DMS53 (cell line): ENCODE measurements around the gene RRAGA.
A peak's percentile ranks its signal among the peaks of the same experiment; 100 is the strongest.
"Not testable (repeated sequence)": the region's sequence is repeated elsewhere in the genome, so short reads cannot be mapped to it uniquely, and the experiment has no call there.

ENCODE experiments used
- DNase-seq: peaks from one replicate; lab custom pipeline; 2025; lab: John Stamatoyannopoulos, UW

RRAGA gene, protein sequence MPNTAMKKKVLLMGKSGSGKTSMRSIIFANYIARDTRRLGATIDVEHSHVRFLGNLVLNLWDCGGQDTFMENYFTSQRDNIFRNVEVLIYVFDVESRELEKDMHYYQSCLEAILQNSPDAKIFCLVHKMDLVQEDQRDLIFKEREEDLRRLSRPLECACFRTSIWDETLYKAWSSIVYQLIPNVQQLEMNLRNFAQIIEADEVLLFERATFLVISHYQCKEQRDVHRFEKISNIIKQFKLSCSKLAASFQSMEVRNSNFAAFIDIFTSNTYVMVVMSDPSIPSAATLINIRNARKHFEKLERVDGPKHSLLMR

DNA sequence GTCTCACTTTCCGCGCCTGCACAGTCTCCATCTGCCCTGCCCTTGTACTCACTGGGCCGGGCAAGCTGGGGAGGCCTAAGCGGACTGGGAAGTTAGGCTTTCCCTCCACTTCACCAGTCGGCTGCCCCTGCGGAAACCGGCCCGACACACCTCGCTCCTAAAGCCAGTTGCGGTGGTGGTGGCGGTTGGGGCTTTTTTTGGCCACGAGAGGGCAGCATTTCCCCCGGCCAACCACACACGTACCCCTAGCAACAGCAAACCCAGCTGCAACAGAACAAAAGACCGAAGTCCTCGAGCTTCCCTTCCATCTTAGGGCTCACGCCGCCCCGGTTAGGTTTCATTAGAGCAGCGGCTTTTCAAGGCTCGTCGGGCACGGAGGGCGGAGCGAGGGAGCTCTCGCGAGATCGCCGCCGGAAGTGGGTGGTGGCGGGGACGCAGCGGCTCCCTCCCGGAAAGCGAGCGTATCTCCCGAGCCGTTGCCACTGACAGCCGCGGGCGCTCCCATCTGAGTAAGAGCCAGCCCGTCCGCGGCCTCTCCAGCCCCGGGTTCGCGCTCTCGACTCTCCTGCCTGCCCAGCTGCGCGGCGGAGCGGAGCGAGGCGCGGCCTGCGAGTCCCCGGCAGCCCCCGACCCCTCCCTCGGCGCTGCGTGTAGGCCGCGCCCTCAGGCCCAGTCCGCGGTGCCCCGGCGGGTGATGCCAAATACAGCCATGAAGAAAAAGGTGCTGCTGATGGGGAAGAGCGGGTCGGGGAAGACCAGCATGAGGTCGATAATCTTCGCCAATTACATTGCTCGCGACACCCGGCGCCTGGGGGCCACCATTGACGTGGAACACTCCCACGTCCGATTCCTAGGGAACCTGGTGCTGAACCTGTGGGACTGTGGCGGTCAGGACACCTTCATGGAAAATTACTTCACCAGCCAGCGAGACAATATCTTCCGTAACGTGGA, at the start of gene RRAGA:
RRAGA (plus strand) TSS at position 462 of the 951 bp plus-strand sequence; CDS start at position 695, 233 bp downstream.
- peak; percentile 97 for DNase-seq

DNA sequence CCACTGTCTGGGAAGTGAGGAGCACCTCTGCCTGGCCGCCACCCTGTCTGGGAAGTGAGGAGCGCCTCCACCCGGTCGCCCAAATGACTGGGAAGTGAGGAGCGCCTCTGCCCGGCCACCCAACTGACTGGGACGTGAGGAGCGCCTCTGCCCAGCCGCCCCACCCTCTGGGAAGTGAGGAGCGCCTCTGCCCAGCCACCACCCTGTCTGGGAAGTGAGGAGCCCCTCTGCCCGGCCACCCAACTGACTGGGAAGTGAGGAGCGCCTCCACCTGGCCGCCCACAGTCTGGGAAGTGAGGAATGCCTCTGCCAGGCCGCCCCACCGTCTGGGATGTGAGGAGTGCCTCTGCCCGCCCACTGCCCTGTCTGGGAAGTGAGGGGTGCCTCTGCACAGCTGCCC, 49.1 kb upstream of the RRAGA start:
- no peak for DNase-seq

DNA sequence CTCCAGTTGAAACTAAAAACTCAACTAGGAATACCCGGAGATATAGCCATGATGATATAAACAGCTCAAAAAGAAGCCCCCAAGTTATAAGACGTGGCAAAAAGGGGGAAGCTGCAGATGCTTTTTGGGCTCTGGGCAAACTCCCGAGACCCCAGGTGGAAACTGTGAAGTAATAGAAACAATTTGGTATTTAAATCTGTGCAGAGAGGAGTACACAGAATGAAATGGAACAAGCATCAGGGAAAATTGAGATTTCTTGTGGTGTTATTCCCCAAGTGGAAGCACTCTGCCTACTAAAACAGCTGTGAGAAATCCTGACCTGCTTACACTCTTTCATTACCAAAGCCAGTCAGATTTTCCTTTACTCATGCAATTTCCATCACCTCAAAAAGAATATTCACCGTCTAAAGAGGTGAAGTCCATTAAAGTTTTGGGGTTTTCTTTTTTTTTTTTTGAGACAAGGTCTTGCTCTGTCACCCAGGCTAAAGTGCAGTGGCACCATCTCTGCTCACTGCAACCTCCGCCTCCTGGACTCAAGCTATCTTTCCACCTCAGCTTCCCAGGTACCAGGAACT, 39.7 kb upstream of the RRAGA start:
- DNase-seq = no peak

DNA sequence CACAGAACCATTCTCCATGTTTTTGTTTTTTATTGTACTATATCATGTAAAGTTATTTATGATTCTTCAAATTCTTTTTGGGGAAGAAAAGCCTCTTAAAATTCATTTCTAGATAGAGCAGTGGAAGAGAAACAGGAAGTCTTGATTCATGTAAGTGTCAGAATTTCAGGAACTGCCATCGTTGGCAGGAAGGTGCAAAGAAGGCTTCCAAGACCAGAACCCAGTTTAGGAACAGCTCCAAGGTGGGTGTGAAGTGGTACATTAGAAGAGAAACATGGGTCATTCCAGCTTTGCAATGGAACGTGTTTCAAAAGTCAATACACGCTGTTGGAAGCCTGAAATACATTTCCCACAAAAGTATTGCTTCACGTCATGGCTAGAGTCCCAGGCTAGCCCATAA, 31.0 kb upstream of the RRAGA start:
- DNase-seq = no peak

DNA sequence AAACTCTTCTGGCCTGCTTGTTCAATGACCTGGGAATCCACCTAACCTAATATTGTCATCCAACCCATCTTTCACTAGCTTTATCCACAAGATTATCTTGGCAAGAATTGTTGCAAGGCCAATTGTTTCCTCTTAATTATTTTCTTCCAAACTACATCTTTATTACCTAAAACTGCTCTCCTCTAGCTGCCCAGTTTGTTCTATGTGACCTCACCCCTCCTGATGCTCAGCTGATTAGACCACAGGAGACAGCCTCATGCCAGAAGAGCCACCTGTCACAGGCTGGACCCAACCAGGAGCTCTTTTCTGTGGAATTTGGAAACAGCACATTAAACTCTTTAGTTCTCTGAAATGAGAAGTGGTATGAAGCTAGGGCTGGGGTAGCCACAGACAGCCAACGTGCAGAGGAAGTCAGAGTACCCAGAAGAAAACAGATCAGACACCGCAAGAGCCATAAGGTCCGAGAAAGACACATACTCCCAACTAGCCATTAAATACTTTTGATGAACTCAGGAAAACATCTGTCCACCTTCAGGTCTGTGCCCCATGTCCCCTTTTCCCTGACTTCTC, 28.3 kb upstream of the RRAGA start:
- no peak for DNase-seq

DNA sequence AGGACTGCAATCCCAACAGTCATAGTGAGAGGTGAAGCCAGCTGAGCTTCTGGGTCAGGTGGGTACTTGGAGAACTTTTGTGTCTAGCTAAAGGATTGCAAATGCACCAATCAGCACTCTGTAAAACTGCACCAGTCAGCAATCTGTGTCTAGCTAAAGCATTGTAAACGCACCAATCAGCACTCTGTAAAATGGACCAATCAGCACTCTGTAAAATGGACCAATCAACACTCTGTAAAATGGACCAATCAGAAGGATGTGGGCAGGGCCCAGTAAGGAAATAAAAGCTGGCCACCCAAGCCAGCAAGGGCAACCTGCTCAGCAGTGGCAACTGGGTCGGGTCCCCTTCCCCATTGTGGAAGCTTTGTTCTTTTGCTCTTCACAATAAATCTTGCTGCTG, 27.6 kb upstream of the RRAGA start:
- DNase-seq = not testable (repeated sequence)

DNA sequence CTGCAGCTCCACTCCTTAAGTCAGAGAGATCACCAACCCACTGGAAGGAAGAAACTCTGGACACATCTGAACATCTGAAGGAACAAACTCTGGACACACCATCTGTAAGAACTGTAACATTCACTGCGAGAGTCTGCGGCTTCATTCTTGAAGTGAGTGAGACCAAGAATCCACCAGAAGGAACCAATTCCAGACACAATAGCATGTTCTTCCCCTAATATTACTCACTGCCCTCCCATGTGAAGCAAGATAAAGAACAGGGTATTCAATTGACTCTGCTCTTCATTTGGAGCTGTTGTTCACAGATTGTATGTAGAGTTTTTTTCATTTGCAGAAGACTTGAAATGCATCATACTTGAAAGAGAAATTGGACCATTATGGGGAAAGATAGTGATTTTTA, 27.0 kb upstream of the RRAGA start:
- no peak for DNase-seq

DNA sequence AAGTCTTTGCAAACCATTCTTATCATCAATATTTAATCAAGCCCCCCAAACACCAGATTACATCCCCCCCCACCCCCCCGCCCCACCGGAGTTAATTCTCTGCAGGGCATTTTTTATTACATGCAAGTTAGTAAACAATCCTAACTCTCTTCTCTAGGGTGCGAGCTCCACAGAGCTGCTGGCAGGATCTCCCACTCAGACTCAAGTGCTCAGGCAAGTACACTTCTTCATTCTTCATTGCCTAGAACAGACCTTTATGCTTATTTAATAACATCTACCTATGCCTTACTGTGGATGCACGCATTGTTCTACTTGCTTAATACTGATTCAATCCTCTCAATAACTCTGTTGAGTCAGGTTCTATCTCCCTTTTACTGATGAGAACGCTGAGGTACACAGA, 26.1 kb upstream of the RRAGA start:
- no peak for DNase-seq

DNA sequence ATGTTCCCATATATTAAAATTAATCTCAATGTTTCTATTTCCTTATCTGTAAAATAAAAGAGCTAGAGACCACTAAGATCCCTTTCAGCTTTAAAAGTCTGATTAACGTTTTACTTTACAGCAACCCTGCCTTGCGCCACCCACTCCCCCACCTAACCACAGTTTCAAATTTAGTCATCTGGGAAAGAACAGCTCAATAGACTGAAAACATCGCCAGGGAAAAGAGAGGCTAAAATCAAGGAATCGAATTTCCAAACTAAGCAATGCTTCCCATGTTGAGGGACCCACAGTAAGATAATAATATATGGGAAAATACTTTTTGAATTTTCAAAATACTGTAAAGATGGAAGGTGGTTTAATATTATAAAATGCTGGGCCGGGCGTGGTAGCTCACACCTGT, 22.9 kb upstream of the RRAGA start:
- DNase-seq = no peak

DNA sequence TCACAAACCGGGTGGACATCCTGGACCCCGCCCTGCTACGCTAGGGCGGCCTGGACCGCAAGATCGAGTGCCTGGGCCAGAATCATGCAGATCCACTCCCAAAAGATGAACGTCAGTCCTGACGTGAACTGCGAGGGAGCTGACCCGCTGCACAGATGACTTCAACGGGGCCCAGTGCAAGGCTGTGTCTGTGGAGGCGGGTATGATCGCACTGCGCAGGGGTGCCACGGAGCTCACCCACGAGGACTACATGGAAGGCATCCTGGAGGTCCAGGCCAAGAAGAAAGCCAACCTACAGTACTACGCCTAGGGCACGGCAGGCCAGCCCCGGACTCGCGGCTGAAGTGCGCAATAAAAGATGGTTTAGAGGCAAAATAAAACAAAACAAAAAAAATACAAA, 21.4 kb upstream of the RRAGA start:
- no peak for DNase-seq

DNA sequence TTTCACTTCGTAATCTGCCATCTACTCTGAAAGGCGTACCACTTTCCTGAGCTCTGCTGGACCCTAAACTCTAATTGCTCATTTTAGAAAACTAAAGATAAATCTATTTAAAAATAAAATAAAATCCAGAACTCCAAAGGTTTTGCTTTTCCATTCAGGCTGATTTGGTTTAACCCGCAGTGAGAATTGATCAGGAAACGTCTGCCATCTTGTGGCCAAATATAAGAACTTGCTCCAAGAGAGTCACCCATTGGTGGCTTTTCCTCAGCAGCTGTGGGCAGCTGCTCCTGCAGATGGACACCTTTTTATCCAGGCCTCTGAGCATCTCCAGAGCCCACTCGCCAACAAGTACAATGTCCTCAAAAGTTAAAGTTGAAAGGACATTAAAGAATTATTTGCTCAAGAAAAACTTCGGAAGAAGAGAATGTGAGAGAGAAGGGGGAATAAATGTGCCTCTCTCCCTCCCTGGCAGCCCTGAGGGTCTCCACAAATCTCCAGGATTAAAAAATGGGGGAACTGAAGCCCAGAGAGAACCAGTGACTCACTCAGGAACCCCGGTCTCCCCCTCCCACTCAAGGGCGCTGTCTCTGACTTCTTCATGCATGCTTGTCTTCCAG, 20.3 kb upstream of the RRAGA start:
- peak; percentile 77 for DNase-seq

DNA sequence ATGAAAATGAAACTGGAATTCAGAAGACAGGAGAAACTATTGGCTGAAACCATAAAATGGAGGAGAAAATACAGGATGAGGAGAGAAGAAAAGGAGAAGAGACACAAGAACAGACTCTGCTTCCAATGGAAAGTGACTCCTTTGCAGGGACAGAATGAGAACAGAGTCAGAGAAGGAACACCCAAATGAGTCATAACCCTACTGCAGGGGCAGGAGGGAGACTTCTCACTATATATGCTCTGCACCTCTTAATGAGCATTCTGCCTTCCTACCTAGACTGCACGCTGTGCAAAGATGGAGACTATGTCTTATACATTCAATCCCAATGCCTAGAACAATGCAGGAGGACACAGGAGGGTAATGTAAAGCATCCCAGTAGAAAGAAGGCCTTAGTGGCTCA, 18.3 kb upstream of the RRAGA start:
- no peak for DNase-seq

DNA sequence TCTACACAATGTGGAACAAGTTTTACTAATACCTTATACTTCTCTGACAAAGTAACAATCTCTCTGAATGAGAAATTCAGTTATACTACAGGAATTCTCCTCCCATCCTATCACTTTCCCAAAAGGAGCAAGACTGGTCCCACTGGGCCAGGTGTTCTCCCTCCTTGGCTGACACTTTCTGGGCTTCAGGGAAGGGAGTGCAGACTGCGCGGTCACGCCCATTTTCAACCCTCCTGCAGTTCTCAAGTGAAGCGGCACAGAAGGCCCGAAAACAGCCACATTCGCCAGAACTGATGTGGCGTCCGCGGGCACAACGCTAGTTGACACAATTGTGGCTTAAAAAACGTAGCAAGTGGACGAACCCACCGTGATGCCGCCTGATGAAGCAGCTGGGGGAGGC, 16.8 kb upstream of the RRAGA start:
- peak; percentile 26 for DNase-seq

DNA sequence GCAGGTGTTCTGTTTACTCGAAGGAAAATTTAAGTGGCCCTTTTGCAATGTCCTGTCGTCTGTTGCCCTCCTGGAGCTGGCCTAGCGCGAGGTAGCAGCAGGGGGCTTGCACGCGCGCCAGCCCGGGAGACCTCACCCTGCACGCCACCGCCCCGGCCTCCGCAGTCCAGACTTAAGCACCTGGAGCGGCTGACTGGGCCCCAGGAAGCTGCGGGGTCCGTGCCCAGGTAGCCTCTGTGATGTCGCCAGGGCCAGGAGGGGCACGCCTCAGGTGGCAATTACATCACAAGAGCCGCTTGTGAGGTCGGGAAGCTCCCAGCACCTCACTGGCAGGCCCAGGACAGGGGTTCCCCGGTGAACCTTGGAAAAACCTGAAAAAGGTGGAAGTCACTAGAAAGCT, 16.2 kb upstream of the RRAGA start, which contains the start of gene SAXO1:
SAXO1 (minus strand) TSS at position 195 of the 400 bp plus-strand sequence. CDS start 301 bp downstream, outside the sequence.
- no peak for DNase-seq

DNA sequence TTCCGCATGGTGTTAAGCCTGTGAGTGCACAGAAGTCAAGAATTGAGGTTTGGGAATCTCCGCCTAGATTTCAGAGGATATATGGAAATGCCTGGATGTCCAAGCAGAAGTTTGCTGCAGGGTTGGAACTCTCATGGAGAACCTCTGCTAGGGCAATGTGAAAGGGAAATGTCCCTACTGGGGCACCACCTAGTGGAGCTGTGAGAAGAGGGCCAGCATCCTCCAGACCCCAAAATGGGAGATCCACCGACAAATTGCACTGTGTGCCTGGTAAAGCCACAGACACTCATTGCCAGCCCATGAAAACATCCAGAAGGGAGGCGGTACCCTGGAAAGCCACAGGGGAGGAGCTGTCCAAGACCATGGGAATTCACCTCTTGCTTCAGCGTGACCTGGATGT, 12.6 kb upstream of the RRAGA start:
- DNase-seq = no peak

DNA sequence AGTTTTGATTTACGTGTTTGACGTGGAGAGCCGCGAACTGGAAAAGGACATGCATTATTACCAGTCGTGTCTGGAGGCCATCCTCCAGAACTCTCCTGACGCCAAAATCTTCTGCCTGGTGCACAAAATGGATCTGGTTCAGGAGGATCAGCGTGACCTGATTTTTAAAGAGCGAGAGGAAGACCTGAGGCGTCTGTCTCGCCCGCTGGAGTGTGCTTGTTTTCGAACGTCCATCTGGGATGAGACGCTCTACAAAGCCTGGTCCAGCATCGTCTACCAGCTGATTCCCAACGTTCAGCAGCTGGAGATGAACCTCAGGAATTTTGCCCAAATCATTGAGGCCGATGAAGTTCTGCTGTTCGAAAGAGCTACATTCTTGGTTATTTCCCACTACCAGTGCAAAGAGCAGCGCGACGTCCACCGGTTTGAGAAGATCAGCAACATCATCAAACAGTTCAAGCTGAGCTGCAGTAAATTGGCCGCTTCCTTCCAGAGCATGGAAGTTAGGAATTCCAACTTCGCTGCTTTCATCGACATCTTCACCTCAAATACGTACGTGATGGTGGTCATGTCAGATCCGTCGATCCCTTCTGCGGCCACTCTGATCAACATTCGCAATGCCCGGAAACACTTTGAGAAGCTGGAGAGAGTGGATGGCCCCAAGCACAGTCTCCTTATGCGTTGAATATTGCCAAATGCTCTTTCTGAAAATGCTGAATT, 850 bp downstream of the RRAGA start:
- DNase-seq = peak; percentile 49

DNA sequence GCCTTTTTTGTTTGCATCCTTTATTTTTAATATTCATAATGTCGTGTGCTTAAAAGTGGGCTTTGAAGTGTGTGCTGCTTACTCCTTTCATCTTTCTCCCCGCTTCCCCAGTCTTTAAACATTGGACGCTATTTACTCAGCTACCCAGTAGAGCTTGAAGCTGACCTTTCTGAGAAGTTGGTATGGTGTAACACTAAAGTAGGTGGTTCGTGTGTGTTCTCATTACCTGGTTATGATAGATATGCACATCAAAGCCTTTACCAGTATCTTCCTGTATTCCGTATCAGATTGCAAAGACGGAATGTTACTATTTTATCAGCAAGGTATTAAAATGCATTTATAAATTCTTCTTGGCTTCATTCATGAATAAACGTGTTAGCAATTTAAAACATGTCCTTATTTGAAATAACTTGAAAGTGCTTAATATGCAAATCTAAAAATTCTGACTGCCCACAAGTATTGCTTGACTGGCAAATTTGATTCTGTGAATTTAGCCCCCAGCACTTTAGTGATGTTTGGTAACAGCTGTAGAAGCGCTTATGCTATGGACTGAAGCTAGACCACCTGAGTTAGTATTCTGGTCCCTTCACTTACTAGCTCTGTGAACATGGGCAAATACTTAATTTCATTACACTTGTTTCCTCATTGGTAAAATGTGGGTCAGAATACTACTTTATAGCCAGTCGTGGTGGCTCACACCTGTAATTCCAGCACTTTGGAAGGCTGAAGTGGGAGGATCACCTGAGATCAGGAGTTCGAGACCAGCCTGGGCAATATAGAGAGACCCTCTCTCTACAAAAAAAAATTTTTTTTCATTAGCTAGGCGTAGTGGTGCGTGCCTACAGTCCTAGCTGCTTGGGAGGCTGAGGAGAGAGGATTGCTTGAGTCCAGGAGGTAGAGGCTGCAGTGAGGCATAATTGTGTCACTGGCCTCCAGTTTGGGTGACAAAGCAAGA, 1.7 kb downstream of the RRAGA start:
- peak; percentile 31 for DNase-seq

DNA sequence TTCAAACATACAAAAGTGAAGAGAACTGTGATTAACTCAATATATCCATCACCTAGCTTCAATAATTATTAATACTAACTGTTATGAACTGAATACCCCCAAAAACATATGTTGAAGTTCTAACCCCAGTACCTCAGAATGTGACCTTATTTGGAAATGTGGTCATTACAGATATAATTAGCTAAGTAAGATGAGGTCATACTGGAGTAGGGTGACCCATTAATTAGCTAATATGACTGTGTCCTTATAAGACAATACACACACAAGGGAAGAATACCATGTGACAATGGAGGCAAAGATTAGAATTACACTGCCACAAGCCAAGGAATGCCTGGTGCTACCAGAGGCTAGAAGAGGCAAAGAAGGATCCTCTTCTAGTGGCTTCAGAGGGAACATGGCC, 7.8 kb downstream of the RRAGA start:
- DNase-seq = no peak

DNA sequence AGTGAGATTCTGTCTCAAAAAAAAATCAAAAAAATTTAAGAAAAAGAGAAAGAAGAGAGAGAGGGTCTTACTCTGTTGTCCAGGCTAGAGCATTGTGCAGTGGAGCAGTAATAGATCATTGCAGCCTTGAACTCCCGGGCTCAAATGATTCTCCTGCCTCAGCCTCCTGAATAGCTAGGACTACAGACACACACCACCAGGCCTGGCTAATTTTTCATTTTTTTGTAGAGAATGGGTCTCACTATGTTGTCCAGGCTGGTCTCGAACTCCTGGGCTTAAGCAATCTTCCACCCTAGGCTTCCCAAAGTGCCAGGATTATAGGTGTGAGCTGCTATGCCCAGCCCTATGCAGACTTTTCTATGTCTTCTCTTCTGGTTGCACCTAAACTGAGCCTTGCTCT, 25.0 kb downstream of the RRAGA start:
- no peak for DNase-seq

DNA sequence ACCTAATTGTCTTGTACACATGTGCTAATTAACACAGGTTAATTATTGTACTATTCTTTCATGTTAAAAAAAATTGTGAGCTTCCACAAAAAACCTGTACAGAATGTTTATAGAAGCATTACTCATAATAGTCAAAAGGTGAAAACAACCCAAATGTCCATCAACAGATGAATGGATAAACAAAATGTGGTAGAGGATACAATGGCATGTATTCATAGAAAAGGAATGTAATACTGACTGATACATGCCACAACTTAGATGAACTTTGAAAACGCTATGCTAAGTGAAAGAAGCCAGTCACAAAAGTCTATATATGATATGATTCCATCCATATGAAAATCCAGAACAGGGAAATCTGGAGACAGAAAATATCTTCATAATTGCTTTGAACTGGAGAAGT, 25.6 kb downstream of the RRAGA start:
- no peak for DNase-seq
